ENCODE data around the gene OSBPL5. TPM values are rescaled to one million over a fixed set of nuclear protein-coding genes. Genes with fewer than 3 reads are reported as not detected.

Gene OSBPL5
- total RNA-seq, 2 experiments from 2014 or later: 10.1 to 11.0 TPM

GRCh38 chr11:3057069-3057963 lies 107.8 kb downstream of the OSBPL5 start, which contains the start of gene CARS1:
Gene CARS1, minus strand, starts transcription at chr11:3057423. Its CDS starts 56 bp downstream, at chr11:3057367.
- DNase-seq: peak; percentile 96
- ATAC-seq: peak; percentile 94
- ChIA-PET POLR2A (interaction anchor here (0.6 to 2.2 kb wide), 7 partner anchors 12 to 68 kb away, joined by 3 to 7 read pairs (median 6); no protein-coding TSS in a partner anchor), CTCF (interaction anchor here (0.6 to 1.7 kb wide), 6 partner anchors 8 to 351 kb away, joined by 3 to 5 read pairs (median 3); no protein-coding TSS in a partner anchor)
- Mint-ChIP-seq H3K9me3 (ENCODE audit: insufficient read depth) (no peaks in the 10 kb centered on the region), H3K4me1 (ENCODE audit: low read depth) (peaks cover 43% of the 10 kb centered on the region), H3K27ac (peak within 1 kb of the TSS; percentile 90), H3K4me3 (peak within 1 kb of the TSS; percentile 87), H3K27me3 (ENCODE audit: low read depth) (no peaks in the 10 kb centered on the region), H3K36me3 (ENCODE audit: low read depth) (peaks cover 20% of the 10 kb centered on the region)

GRCh38 chr11:3056296-3057068 lies 108.6 kb downstream of the OSBPL5 start:
- Mint-ChIP-seq H3K27me3 (ENCODE audit: low read depth) (no peaks in the 10 kb centered on the region), H3K27ac (peak overlapping the region; percentile 90), H3K4me3 (peak overlapping the region; percentile 87), H3K9me3 (ENCODE audit: insufficient read depth) (no peaks in the 10 kb centered on the region), H3K36me3 (ENCODE audit: low read depth) (peaks cover 23% of the 10 kb centered on the region), H3K4me1 (ENCODE audit: low read depth) (peaks cover 46% of the 10 kb centered on the region)
- ChIA-PET CTCF (interaction anchor here (0.6 to 1.7 kb wide), 6 partner anchors 9 to 352 kb away, joined by 3 to 5 read pairs (median 3); no protein-coding TSS in a partner anchor), POLR2A (interaction anchor here (1.0 to 2.2 kb wide), 4 partner anchors 11 to 67 kb away, joined by 4 to 7 read pairs (median 6); no protein-coding TSS in a partner anchor)
- DNase-seq (peak; percentile 37), ATAC-seq (peak; percentile 20)

GRCh38 chr11:3055891-3056290 lies 109.2 kb downstream of the OSBPL5 start:
- Mint-ChIP-seq H3K27me3 (ENCODE audit: low read depth) (no peaks in the 10 kb centered on the region), H3K27ac (peak overlapping the region; percentile 90), H3K4me1 (ENCODE audit: low read depth) (peaks cover 52% of the 10 kb centered on the region), H3K36me3 (ENCODE audit: low read depth) (peaks cover 24% of the 10 kb centered on the region), H3K4me3 (peak overlapping the region; percentile 87), H3K9me3 (ENCODE audit: insufficient read depth) (no peaks in the 10 kb centered on the region)
- no peak for DNase-seq
- ChIA-PET CTCF (interaction anchor here (0.6 to 1.7 kb wide), 3 partner anchors 33 to 66 kb away, joined by 3 to 5 read pairs (median 3); no protein-coding TSS in a partner anchor), POLR2A (interaction anchor here (1.8 to 2.2 kb wide), 2 partner anchors 42 to 66 kb away, joined by 6 to 7 read pairs; no protein-coding TSS in a partner anchor)
- ATAC-seq: no peak

GRCh38 chr11:3052567-3052966 lies 112.5 kb downstream of the OSBPL5 start:
- DNase-seq (no peak), ATAC-seq (no peak)
- ChIA-PET CTCF (interaction anchor here (4.9 kb wide), 1 partner anchor 15 kb away, joined by 25 read pairs; no protein-coding TSS in a partner anchor), POLR2A (no interaction called here)
- no peak overlapping the region for H3K27ac Mint-ChIP-seq
- no peaks in the 10 kb centered on the region for H3K9me3 Mint-ChIP-seq (ENCODE audit: insufficient read depth)
- H3K27me3 Mint-ChIP-seq (ENCODE audit: low read depth): no peaks in the 10 kb centered on the region
- H3K4me3 Mint-ChIP-seq: no peak overlapping the region
- H3K36me3 Mint-ChIP-seq (ENCODE audit: low read depth): peaks cover 24% of the 10 kb centered on the region
- peaks cover 63% of the 10 kb centered on the region for H3K4me1 Mint-ChIP-seq (ENCODE audit: low read depth)

GRCh38 chr11:3052109-3052479 lies 113.0 kb downstream of the OSBPL5 start:
- peaks cover 60% of the 10 kb centered on the region for H3K4me1 Mint-ChIP-seq (ENCODE audit: low read depth)
- no peak overlapping the region for H3K4me3 Mint-ChIP-seq

GRCh38 chr11:3051196-3052108 lies 113.7 kb downstream of the OSBPL5 start:
- CTCF ChIA-PET: interaction anchor here (0.8 to 4.9 kb wide), 6 partner anchors 14 to 41 kb away, joined by 3 to 25 read pairs (median 8); no protein-coding TSS in a partner anchor
- DNase-seq (no peak), ATAC-seq (no peak)
- no peaks in the 10 kb centered on the region for H3K27me3 Mint-ChIP-seq (ENCODE audit: low read depth)
- peak overlapping the region; percentile 45 for H3K27ac Mint-ChIP-seq
- no peaks in the 10 kb centered on the region for H3K9me3 Mint-ChIP-seq (ENCODE audit: insufficient read depth)
- H3K36me3 Mint-ChIP-seq (ENCODE audit: low read depth): peaks cover 29% of the 10 kb centered on the region
- peaks cover 59% of the 10 kb centered on the region for H3K4me1 Mint-ChIP-seq (ENCODE audit: low read depth)
- POLR2A ChIA-PET: no interaction called here
- H3K4me3 Mint-ChIP-seq: no peak overlapping the region

More at GRCh38 chr11:3052109-3052479, 113.0 kb downstream of the OSBPL5 start:
- Mint-ChIP-seq H3K27me3 (ENCODE audit: low read depth) (no peaks in the 10 kb centered on the region), H3K27ac (no peak overlapping the region), H3K9me3 (ENCODE audit: insufficient read depth) (no peaks in the 10 kb centered on the region), H3K36me3 (ENCODE audit: low read depth) (peaks cover 27% of the 10 kb centered on the region)
- ATAC-seq (no peak), DNase-seq (no peak)
- POLR2A ChIA-PET: no interaction called here
- CTCF ChIA-PET: interaction anchor here (0.8 to 4.9 kb wide), 3 partner anchors 15 to 40 kb away, joined by 3 to 25 read pairs (median 3); no protein-coding TSS in a partner anchor

- H3K27ac Mint-ChIP-seq: peak overlapping the region; percentile 69
- DNase-seq (no peak), ATAC-seq (no peak)
- peaks cover 34% of the 10 kb centered on the region for H3K36me3 Mint-ChIP-seq (ENCODE audit: low read depth)
- H3K4me3 Mint-ChIP-seq: no peak overlapping the region
- peaks cover 50% of the 10 kb centered on the region for H3K4me1 Mint-ChIP-seq (ENCODE audit: low read depth)
- POLR2A ChIA-PET: no interaction called here
- no peaks in the 10 kb centered on the region for H3K9me3 Mint-ChIP-seq (ENCODE audit: insufficient read depth)
- no peaks in the 10 kb centered on the region for H3K27me3 Mint-ChIP-seq (ENCODE audit: low read depth)
- CTCF ChIA-PET: interaction anchor here (0.9 to 4.9 kb wide), 5 partner anchors 13 to 41 kb away, joined by 3 to 25 read pairs (median 12); no protein-coding TSS in a partner anchor
Measured at GRCh38 chr11:3050386-3051195, 114.5 kb downstream of the OSBPL5 start.

DNA sequence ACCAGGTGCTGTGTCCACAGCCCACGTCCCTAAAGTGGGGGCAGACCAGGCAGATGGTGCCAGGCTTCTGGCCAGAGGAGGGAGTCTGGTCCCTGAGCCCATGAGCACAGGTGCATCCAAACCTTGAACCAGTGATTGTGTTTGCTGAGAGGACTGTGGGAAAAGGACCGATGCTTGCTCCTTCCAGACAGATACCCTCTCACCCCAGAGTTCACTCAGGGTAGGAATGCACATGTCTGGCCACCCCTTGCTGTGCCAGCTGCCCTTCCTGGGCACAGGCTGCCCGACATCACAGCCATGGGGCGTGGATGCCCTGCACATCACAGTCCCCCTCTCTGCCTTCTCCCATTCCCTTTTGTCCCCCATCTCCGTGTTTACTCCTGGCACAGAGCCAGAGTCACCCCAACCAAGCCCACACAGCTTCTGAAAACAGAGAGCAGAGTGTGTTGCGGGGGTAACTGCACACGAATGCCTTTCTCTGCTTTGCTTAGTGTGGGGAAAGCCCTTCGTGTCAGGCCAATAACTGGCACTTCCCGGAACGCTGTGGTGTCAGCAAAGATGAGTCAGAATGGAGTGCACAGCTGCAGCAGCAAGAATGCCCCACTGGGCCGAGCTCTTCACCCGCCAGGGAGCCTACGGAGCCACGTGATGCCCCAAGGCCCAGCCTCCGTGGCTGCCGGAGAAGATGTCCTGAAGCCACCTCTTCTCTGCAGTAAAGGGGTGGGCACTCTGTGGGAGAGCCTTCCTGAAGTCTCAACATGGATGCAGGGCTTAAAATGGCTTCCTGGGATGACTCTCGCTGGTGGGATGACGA lies 115.5 kb downstream of the OSBPL5 start:
- Mint-ChIP-seq H3K27me3 (ENCODE audit: low read depth) (no peaks in the 10 kb centered on the region), H3K4me1 (ENCODE audit: low read depth) (peaks cover 41% of the 10 kb centered on the region), H3K36me3 (ENCODE audit: low read depth) (peaks cover 35% of the 10 kb centered on the region), H3K27ac (peak overlapping the region; percentile 69), H3K9me3 (ENCODE audit: insufficient read depth) (no peaks in the 10 kb centered on the region), H3K4me3 (no peak overlapping the region)
- CTCF ChIA-PET: interaction anchor here (1.0 to 4.9 kb wide), 4 partner anchors 9 to 35 kb away, joined by 3 to 25 read pairs (median 12); no protein-coding TSS in a partner anchor
- ATAC-seq: peak; percentile 69
- DNase-seq: peak; percentile 62
- POLR2A ChIA-PET: interaction anchor here (0.8 kb wide), 1 partner anchor 329 kb away, joined by 3 read pairs; the partner anchor contains the start of gene ZNF195

DNA sequence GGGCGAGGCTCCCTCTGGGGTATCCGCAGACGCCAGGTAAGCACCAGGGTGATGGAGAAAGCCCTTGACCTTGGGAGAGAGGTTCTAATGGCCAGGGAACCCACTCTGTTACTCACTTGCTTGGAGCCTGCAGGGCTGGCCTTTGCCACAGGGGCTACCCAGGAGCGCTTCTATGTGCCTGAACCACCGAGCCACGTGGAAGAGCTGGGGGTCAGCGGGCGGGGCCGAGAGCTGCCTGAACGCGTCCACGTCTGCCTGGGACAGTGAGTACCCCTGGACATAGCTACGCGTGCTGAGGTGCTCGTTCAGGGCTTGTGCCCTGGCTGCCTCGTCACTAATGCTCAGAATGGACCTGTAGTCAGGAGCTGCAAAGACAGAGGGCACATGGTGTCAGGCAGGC lies 117.5 kb downstream of the OSBPL5 start:
- H3K9me3 Mint-ChIP-seq (ENCODE audit: insufficient read depth): no peaks in the 10 kb centered on the region
- ChIA-PET POLR2A (no interaction called here), CTCF (interaction anchor here (1.3 to 4.9 kb wide), 3 partner anchors 10 to 44 kb away, joined by 5 to 25 read pairs (median 12); no protein-coding TSS in a partner anchor)
- H3K36me3 Mint-ChIP-seq (ENCODE audit: low read depth): peaks cover 28% of the 10 kb centered on the region
- H3K4me1 Mint-ChIP-seq (ENCODE audit: low read depth): peaks cover 26% of the 10 kb centered on the region
- DNase-seq: no peak
- H3K4me3 Mint-ChIP-seq: no peak overlapping the region
- no peak for ATAC-seq
- no peak overlapping the region for H3K27ac Mint-ChIP-seq
- H3K27me3 Mint-ChIP-seq (ENCODE audit: low read depth): no peaks in the 10 kb centered on the region
